Endothelial cell of hepatic sinusoid (primary cell): ENCODE data around the gene TRIM65.
"Not testable (repeated sequence)": the region's sequence is repeated elsewhere in the genome, so short reads cannot be mapped to it uniquely, and the experiment has no call there.

Source experiments
- in situ Hi-C: cut with HindIII; loops from 2 replicates; pipeline ENCODE4 v1.10.0; 2017; ENCODE audit warnings: low sequenced_read_pairs

Gene TRIM65

GRCh38 chr17:75856062-75856756 lies 40.5 kb downstream of the TRIM65 start:
- in situ Hi-C loops = no loop called here

GRCh38 chr17:75855310-75856061 lies 41.3 kb downstream of the TRIM65 start, which contains the start of gene WBP2:
TSS of gene WBP2 (minus strand) at chr17:75855335. CDS start at chr17:75855297, 38 bp downstream.
- in situ Hi-C loops = no loop called here

- in situ Hi-C loops = no loop called here
Measured at GRCh38 chr17:75854881-75855309, 41.9 kb downstream of the TRIM65 start.

GRCh38 chr17:75854101-75854748 lies 42.5 kb downstream of the TRIM65 start:
- in situ Hi-C loops = no loop called here

- in situ Hi-C loops = no loop called here
Measured at GRCh38 chr17:75853433-75853832, 43.3 kb downstream of the TRIM65 start.

GRCh38 chr17:75851693-75851991 lies 45.1 kb downstream of the TRIM65 start:
- in situ Hi-C loops = not testable (repeated sequence)

- in situ Hi-C loops = no loop called here
Measured at GRCh38 chr17:75850928-75851692, 45.6 kb downstream of the TRIM65 start.

- in situ Hi-C loops = loop anchor here (10.0 kb wide), 1 partner anchor 65 kb away; the partner anchor contains the start of gene UNK
Measured at GRCh38 chr17:75849724-75850123, 47.0 kb downstream of the TRIM65 start.

- in situ Hi-C loops = loop anchor here (10.0 kb wide), 1 partner anchor 64 kb away; the partner anchor contains the start of gene UNK
Measured at GRCh38 chr17:75849279-75849646, 47.5 kb downstream of the TRIM65 start.

GRCh38 chr17:75848523-75849278 lies 48.0 kb downstream of the TRIM65 start:
- in situ Hi-C loops = loop anchor here (10.0 kb wide), 1 partner anchor 64 kb away; the partner anchor contains the start of gene UNK

GRCh38 chr17:75847614-75848522 lies 48.9 kb downstream of the TRIM65 start:
- in situ Hi-C loops = loop anchor here (10.0 kb wide), 1 partner anchor 63 kb away; the partner anchor contains the start of gene UNK

- in situ Hi-C loops = loop anchor here (10.0 kb wide), 1 partner anchor 62 kb away; the partner anchor contains the start of gene UNK
Measured at GRCh38 chr17:75846692-75847613, 49.8 kb downstream of the TRIM65 start.

GRCh38 chr17:75845933-75846691 lies 50.6 kb downstream of the TRIM65 start:
- in situ Hi-C loops = loop anchor here (10.0 kb wide), 1 partner anchor 61 kb away; the partner anchor contains the start of gene UNK

GRCh38 chr17:75845058-75845711 lies 51.6 kb downstream of the TRIM65 start:
- in situ Hi-C loops = loop anchor here (10.0 kb wide), 1 partner anchor 60 kb away; the partner anchor contains the start of gene UNK

GRCh38 chr17:75844530-75845057 lies 52.2 kb downstream of the TRIM65 start:
- in situ Hi-C loops = loop anchor here (10.0 kb wide), 1 partner anchor 60 kb away; the partner anchor contains the start of gene UNK
